Upper lobe of left lung (tissue), 6 donors: ENCODE results near the gene DLGAP5. TPM values are rescaled to one million over a fixed set of nuclear protein-coding genes. Genes with fewer than 3 reads are reported as not detected.

ENCODE experiments used
- ATAC-seq, 2 donors: fragments of 200-7000 bp; cut with Tn5 transposase; one replicate each; pipeline ENCODE4 v1.9.1; 2022; ENCODE audit warnings: mild to moderate bottlenecking in 2 of 2, moderate library complexity in 2 of 2; ENCODE audit not compliant: low FRiP score in 2 of 2
- DNase-seq, 2 donors: peaks; one replicate each; pipeline ENCODE4 v3.0.0-alpha.2; 2019 to 2020
- H3K27ac ChIP-seq, 4 donors: fragments of 200-600 bp; sonication (generic); one replicate each; pipeline ENCODE4 v1.5.1; 2016 to 2019
- H3K27me3 ChIP-seq, 4 donors: fragments of 200-600 bp; sonication (generic); one replicate each; pipeline ENCODE4 v1.5.1; 2017 to 2019
- H3K36me3 ChIP-seq, 4 donors: fragments of 200-600 bp; sonication (generic); one replicate each; pipeline ENCODE4 v1.5.1; 2016 to 2019
- H3K4me1 ChIP-seq, 4 donors: fragments of 200-600 bp; sonication (generic); one replicate each; pipeline ENCODE4 v1.5.1; 2018 to 2019
- H3K4me3 ChIP-seq, 4 donors: fragments of 200-600 bp; sonication (generic); one replicate each; pipeline ENCODE4 v1.5.1; 2017 to 2019; ENCODE audit warnings: mild to moderate bottlenecking in 2 of 4, moderate library complexity in 1 of 4
- H3K9me3 ChIP-seq, 4 donors: fragments of 200-600 bp; sonication (generic); one replicate each; pipeline ENCODE4 v1.5.1; 2018 to 2019
- EP300 ChIP-seq, 4 donors: sonication (generic); formaldehyde crosslinking; IDR thresholded peaks; one replicate each; pipeline ENCODE4 v1.5.1; 2017; ENCODE audit warnings: antibody characterized with exemption in 4 of 4, control low read depth in 2 of 4
- POLR2A ChIP-seq, 4 donors: fragments of 450-650 bp; IDR thresholded peaks; one replicate each; pipeline ENCODE4 v1.5.1; 2016 to 2017; ENCODE audit warnings: antibody characterized with exemption in 4 of 4, mild to moderate bottlenecking in 2 of 4
- POLR2AphosphoS5 ChIP-seq, 2 donors: sonication (generic); formaldehyde crosslinking; IDR thresholded peaks; one replicate each; pipeline ENCODE4 v1.5.1; 2017; ENCODE audit warnings: antibody characterized with exemption in 2 of 2
- WGBS, 2 donors: methylation state at CpG; one replicate each; pipeline ENCODE4 v1.1.5; 2017 to 2018; 5-methylcytosine and 5-hydroxymethylcytosine counted together
- total RNA-seq, 6 donors: library from RNA; depleted of rRNA in 4 of 6; stranded (reverse); fragments of >200 nt in 4 of 6; gene quantifications; one replicate each; pipeline versions ENCODE4 v1.1.0 to v1.2.1, GENCODE V29; 2016 to 2021
- TF ChIP-seq, protein P1 (sequence below), 6 experiments: fragments of 450-650 bp in 4 of 6; fragments of 200-600 bp in 2 of 6; sonication (generic) in 2 of 6; IDR thresholded peaks; one replicate each; pipeline ENCODE4 v1.5.1; 2016 to 2019; ENCODE audit warnings: antibody characterized with exemption in 6 of 6
- donor health status: DM: no; HTN: no; CAD: no; lungs with moderate emphysema.
- donor health status: DM: no; HTN: yes; CAD: no; lungs with severe emphysema.

DLGAP5 gene
- total RNA-seq, 6 donors from 2014 or later, result 0.39 to 1.6 (median 0.87) TPM; not detected in 2

- H3K9me3 ChIP-seq, result no peaks in the 10 kb centered on the region
- 53 to 63% methylated on average over 8 of the region's 8 CpGs for WGBS, 2 donors
- H3K27me3 ChIP-seq, result no peaks in the 10 kb centered on the region
- H3K27ac ChIP-seq, result peak overlapping the region; percentile 6 to 61 (median 34)
- TF ChIP-seq EP300 (IDR thresholded peaks at IDR 0.05), result no peak
- TF ChIP-seq POLR2A (IDR thresholded peaks at IDR 0.05), result no peak
- TF ChIP-seq, protein P1, sequence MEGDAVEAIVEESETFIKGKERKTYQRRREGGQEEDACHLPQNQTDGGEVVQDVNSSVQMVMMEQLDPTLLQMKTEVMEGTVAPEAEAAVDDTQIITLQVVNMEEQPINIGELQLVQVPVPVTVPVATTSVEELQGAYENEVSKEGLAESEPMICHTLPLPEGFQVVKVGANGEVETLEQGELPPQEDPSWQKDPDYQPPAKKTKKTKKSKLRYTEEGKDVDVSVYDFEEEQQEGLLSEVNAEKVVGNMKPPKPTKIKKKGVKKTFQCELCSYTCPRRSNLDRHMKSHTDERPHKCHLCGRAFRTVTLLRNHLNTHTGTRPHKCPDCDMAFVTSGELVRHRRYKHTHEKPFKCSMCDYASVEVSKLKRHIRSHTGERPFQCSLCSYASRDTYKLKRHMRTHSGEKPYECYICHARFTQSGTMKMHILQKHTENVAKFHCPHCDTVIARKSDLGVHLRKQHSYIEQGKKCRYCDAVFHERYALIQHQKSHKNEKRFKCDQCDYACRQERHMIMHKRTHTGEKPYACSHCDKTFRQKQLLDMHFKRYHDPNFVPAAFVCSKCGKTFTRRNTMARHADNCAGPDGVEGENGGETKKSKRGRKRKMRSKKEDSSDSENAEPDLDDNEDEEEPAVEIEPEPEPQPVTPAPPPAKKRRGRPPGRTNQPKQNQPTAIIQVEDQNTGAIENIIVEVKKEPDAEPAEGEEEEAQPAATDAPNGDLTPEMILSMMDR (IDR thresholded peaks at IDR 0.05), result no peak
- no peak for TF ChIP-seq POLR2AphosphoS5 (IDR thresholded peaks at IDR 0.05)
- H3K4me3 ChIP-seq, result no peak overlapping the region
- H3K4me1 ChIP-seq, result peaks cover 24 to 55% (median 48%) of the 10 kb centered on the region in 4 donors
- peak in 1 of 2 donors; percentile 77 for ATAC-seq
- DNase-seq, result peak in 1 of 2 donors; percentile 45
- no peaks in the 10 kb centered on the region for H3K36me3 ChIP-seq
Observed at GRCh38 chr14:55122440-55122986, 68.9 kb downstream of the DLGAP5 start.

DNA sequence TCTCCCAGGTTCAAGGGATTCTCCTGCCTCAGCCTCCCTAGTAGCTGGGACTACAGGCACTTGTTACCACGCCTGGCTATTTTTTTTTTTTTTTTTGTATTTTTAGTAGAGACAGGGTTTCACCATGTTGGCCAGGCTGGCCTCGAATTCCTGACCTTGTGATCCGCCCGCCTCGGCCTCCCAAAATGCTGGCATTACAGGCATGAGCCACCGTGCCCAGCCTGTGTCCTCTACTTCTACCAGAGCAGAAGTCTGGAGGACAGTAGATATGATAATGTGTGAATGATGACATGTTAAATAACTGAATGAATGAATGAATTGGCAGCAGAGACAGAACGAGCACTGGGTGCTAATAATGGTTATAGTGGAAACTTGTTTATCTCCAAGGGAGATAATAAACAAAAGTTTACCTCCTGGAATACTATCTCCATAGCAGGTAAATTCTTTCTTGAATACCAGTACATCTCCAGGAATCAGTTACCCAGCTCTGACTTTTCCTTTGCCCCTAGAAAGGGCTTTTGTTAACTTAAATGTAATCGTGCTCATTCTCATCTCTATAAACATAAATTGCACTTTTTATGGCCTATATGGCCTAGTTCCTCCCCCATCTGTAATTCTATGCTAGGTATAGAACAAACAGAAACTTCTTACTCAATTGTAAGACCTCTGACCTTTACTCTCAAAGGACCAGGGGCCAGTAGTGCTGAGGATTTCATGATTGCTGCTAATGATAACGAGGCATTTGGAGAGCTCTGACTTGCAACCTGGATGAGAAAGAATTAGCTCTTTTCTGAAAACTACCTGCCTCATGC, 69.6 kb downstream of the DLGAP5 start:
- TF ChIP-seq EP300 (IDR thresholded peaks at IDR 0.05) (no peak), POLR2AphosphoS5 (IDR thresholded peaks at IDR 0.05) (no peak), POLR2A (IDR thresholded peaks at IDR 0.05) (no peak)
- Histone ChIP-seq H3K27ac (peak overlapping the region in 1 of 4 donors; percentile 23), H3K36me3 (no peaks in the 10 kb centered on the region), H3K4me3 (no peak overlapping the region), H3K4me1 (peaks cover 21 to 56% (median 50%) of the 10 kb centered on the region in 4 donors), H3K9me3 (no peaks in the 10 kb centered on the region), H3K27me3 (no peaks in the 10 kb centered on the region)
- ATAC-seq, result no peak
- WGBS, 2 donors, result 89 to 90% methylated on average over 9 of the region's 9 CpGs
- no peak for DNase-seq

DNA sequence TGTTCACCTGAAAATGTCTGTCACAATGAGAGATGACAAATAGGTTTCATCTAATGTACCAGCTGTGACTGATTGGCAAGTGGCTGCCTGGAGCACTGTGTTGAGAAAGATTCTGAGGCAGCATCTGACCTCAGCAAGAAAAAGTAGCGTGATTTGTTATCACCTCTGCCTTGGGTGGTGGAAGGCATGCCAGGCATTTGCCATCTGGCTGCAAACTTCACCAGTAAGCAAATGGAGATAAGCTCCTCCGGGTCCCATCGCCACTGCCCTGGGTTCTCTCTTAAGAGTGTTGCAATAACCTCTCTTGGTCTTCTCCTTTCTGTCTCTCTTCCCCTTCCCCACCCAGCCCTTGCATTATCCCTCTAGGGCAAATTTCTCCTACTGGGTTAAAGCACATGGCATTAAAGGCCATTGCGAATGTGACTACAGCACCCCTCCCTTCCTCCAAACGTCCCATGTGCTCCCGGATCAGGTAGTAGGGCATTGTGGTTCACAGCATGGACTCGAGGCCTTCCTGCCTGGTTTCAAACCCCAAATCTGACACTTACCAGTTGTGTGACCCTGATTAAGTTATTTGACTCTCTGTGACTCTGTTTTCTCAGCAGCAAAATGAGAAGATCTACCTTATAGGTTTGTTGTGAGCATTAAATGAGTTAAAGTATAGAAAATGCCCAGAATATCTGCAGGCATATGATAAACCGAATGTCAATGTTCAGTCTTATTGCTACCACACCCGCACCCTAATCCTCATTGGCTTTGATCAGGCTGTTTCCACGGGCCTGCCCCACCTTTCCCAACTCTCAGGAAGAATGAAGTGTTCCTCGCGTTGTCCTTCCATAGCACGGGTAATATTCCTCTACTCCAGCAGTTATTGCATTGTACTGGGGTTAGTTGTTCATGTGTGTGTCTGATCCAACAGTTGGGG, 70.6 kb downstream of the DLGAP5 start:
- no peaks in the 10 kb centered on the region for H3K36me3 ChIP-seq
- peak in 1 of 2 donors; percentile 42 for ATAC-seq
- TF ChIP-seq EP300 (IDR thresholded peaks at IDR 0.05), result no peak
- TF ChIP-seq, protein P1 (IDR thresholded peaks at IDR 0.05), result no peak
- TF ChIP-seq POLR2AphosphoS5 (IDR thresholded peaks at IDR 0.05), result no peak

DNA sequence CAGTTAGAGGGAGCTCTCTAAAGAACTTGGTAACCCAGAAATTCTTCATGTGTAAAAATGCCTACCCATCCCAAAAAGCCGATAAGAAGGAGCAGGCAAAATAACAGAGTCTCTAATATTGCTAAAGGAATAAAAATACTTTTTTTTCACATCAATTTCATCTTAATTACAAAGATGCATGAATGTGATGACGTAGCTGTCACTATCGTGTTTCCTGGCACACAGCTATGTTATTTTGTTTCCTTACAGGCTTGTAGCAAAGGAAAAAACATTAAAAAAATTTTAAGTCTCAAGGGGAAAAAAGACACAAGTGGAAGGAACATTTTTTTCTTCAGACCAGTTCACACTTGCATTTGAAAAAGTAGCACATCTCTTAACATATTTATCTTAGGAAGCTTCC, 72.6 kb downstream of the DLGAP5 start:
- no peaks in the 10 kb centered on the region for H3K36me3 ChIP-seq
- H3K4me1 ChIP-seq, result peaks cover 11 to 45% (median 34%) of the 10 kb centered on the region in 4 donors
- DNase-seq, result no peak
- no peaks in the 10 kb centered on the region for H3K9me3 ChIP-seq
- H3K27ac ChIP-seq, result peak overlapping the region; percentile 53 to 82 (median 77)
- no peak for ATAC-seq
- TF ChIP-seq POLR2AphosphoS5 (IDR thresholded peaks at IDR 0.05) (no peak), POLR2A (IDR thresholded peaks at IDR 0.05) (no peak), EP300 (IDR thresholded peaks at IDR 0.05) (no peak)
- TF ChIP-seq, protein P1 (IDR thresholded peaks at IDR 0.05), result no peak
- H3K27me3 ChIP-seq, result no peaks in the 10 kb centered on the region
- no peak overlapping the region for H3K4me3 ChIP-seq
- 62 to 77% methylated on average over 3 of the region's 3 CpGs for WGBS, 2 donors

More for the DNA sequence above, 70.6 kb downstream of the DLGAP5 start:
- peak overlapping the region in 1 of 4 donors; percentile 32 for H3K27ac ChIP-seq
- peaks cover 21 to 60% (median 49%) of the 10 kb centered on the region in 4 donors for H3K4me1 ChIP-seq
- 78 to 89% methylated on average over 13 of the region's 13 CpGs for WGBS, 2 donors
- H3K9me3 ChIP-seq, result no peaks in the 10 kb centered on the region
- H3K4me3 ChIP-seq, result no peak overlapping the region
- peak in 1 of 2 donors; percentile 49 for DNase-seq
- no peaks in the 10 kb centered on the region for H3K27me3 ChIP-seq
